K562 (cell line): ENCODE results near the gene ITPR1. TPM values are rescaled to one million over a fixed set of nuclear protein-coding genes. Genes with fewer than 3 reads are reported as not detected.

Experiments
- ATAC-seq: fragments of 200-7000 bp; cut with Tn5 transposase; 3 replicates; pipeline ENCODE4 v1.9.1; 2020; ENCODE audit warnings: moderate library complexity
- BruUV-seq: library from RNA; stranded (reverse); fragments of 400-500 nt; replicated peaks from 2 replicates; lab custom pipeline; 2021; lab: Mats Ljungman, UMichigan
- CTCF ChIA-PET: fragments of 300-600 bp; formaldehyde crosslinking; extraction: SDS; loops from one replicate; lab custom pipeline; 2021; ENCODE audit warnings: low intra/inter-chr PET ratio; lab: Yijun Ruan, JAX
- POLR2A ChIA-PET: fragments of 300-600, 350-650 bp; sonication (Branson Sonifier 250); formaldehyde crosslinking; extraction: SDS; loops from one replicate; lab custom pipeline; 2021; ENCODE audit warnings: antibody characterized with exemption, inconsistent platforms; lab: Yijun Ruan, JAX
- DNase-seq, 4 experiments: peaks; one replicate each; pipeline versions ENCODE4 v3.0.0 to v3.0.0-alpha.2; 2011 to 2018; ENCODE audit warnings: low spot score in 3 of 4, mixed read lengths in 3 of 4; ENCODE audit errors: extremely low read depth in 1 of 4
- FAIRE-seq: peaks from 2 replicates; lab custom pipeline; 2011; peaks lifted over from hg19 to GRCh38; lab: Jason Lieb, UNC
- H2AFZ ChIP-seq: 2 replicates; pipeline ENCODE4 v1.6.0; 2011; ENCODE audit warnings: low read depth, low read length, control low read depth, inconsistent platforms
- H3K27ac ChIP-seq: fragments of 200-600 bp; 3 replicates; pipeline ENCODE4 v1.8.0; 2011; ENCODE audit warnings: low read depth, mild to moderate bottlenecking, control low read depth, inconsistent platforms, low read length, moderate library complexity, mixed read lengths; ENCODE audit errors: extremely low read depth
- H3K27me3 ChIP-seq, 2 experiments: fragments of 300-600 bp in 1 of 2; 2 replicates in 1 of 2; 3 replicates in 1 of 2; pipeline versions ENCODE4 v1.6.0 to v1.8.0; 2011; ENCODE audit warnings: inconsistent platforms in 2 of 2, low read length in 2 of 2, mild to moderate bottlenecking in 1 of 2, mixed read lengths in 1 of 2, moderate library complexity in 1 of 2; ENCODE audit not compliant: control insufficient read depth in 2 of 2, insufficient read depth in 2 of 2
- H3K36me3 ChIP-seq: fragments of 300-600 bp; 3 replicates; pipeline ENCODE4 v1.8.0; 2011; ENCODE audit warnings: mild to moderate bottlenecking, low read length, inconsistent platforms; ENCODE audit not compliant: control insufficient read depth, insufficient read depth
- H3K4me1 ChIP-seq, 2 experiments: fragments of 200-600 bp in 1 of 2; replicated peaks in 1 of 2; 2 replicates in 1 of 2; 3 replicates in 1 of 2; pipeline versions ENCODE4 v1.5.1 to v1.8.0; 2011; ENCODE audit warnings: inconsistent platforms in 2 of 2, low read length in 2 of 2, mild to moderate bottlenecking in 1 of 2, mixed read lengths in 1 of 2, moderate library complexity in 1 of 2; ENCODE audit not compliant: control insufficient read depth in 2 of 2, insufficient read depth in 2 of 2
- H3K4me2 ChIP-seq: 2 replicates; pipeline ENCODE4 v1.6.1; 2011; ENCODE audit warnings: low read length, control low read depth, inconsistent platforms, mixed read lengths; ENCODE audit not compliant: insufficient read depth
- H3K4me3 ChIP-seq: fragments of 200-600 bp; sonication (generic), shearing (Covaris generic); 2 replicates; pipeline ENCODE4 v1.5.1; 2016; ENCODE audit warnings: control low read depth, inconsistent platforms
- H3K79me2 ChIP-seq: fragments of 200-600 bp; 3 replicates; pipeline ENCODE4 v1.8.0; 2011; ENCODE audit warnings: low read length, inconsistent platforms; ENCODE audit not compliant: control insufficient read depth, insufficient read depth
- H3K9ac ChIP-seq, 2 experiments: 2 replicates each; pipeline versions ENCODE4 v1.6.0 to v1.6.1; 2011; ENCODE audit warnings: low read depth in 2 of 2, low read length in 2 of 2, control low read depth in 1 of 2, inconsistent platforms in 1 of 2, mild to moderate bottlenecking in 1 of 2, mixed read lengths in 1 of 2; ENCODE audit not compliant: insufficient read depth in 1 of 2
- H3K9me1 ChIP-seq: one replicate; pipeline ENCODE4 v1.6.0; 2011; ENCODE audit warnings: inconsistent platforms, mild to moderate bottlenecking, low read length, moderate library complexity; ENCODE audit not compliant: control insufficient read depth, insufficient read depth
- H3K9me3 ChIP-seq: replicated peaks from 2 replicates; pipeline ENCODE4 v1.5.1; 2011; ENCODE audit warnings: low read depth, low read length, inconsistent platforms; ENCODE audit not compliant: control insufficient read depth, insufficient read depth
- H4K20me1 ChIP-seq: replicated peaks from 2 replicates; pipeline ENCODE4 v1.6.1; 2011; ENCODE audit warnings: low read length, inconsistent platforms, mixed read lengths; ENCODE audit not compliant: control insufficient read depth, insufficient read depth
- BACH1 ChIP-seq: fragments of 200-800 bp; sonication (Bioruptor generic); IDR thresholded peaks from 2 replicates; pipeline ENCODE4 v1.6.1; 2016; ENCODE audit warnings: missing genetic modification characterization, missing compliant biosample characterization
- FOXM1 ChIP-seq, 2 experiments: fragments of 450-650 bp in 1 of 2; sonication (generic) in 1 of 2; formaldehyde crosslinking in 1 of 2; IDR thresholded peaks; 2 replicates each; pipeline versions ENCODE4 v1.6.1 to v1.9.0; 2017 to 2022; ENCODE audit warnings: low read depth in 2 of 2, mild to moderate bottlenecking in 2 of 2, missing genetic modification reagents in 1 of 2, moderate library complexity in 1 of 2
- MGA ChIP-seq: fragments of 450-650 bp; IDR thresholded peaks from 2 replicates; pipeline ENCODE4 v1.6.1; 2016; ENCODE audit warnings: mild to moderate bottlenecking, moderate library complexity
- WGBS: fragments of 100-300 bp; shearing (Covaris generic); methylation state at CpG from one replicate; pipeline ENCODE4 v1.1.6; 2016; ENCODE audit warnings: low coverage, mixed read lengths; ENCODE audit not compliant: insufficient coverage; ENCODE audit errors: missing lambda C conversion rate; 5-methylcytosine and 5-hydroxymethylcytosine counted together
- in situ Hi-C: fragments of 300-500 bp; cut with MboI; formaldehyde crosslinking; loops from 4 replicates; pipeline ENCODE4 v1.15.0; 2018; ENCODE audit warnings: inconsistent platforms, mixed read lengths
- intact Hi-C: fragments of 100-400 bp; cut with micrococcal nuclease; formaldehyde crosslinking; loops from 2 replicates; pipeline ENCODE4 v1.14.2; 2022
- polyA plus RNA-seq, 8 experiments: library from polyadenylated mRNA; depleted of rRNA in 4 of 8; stranded (reverse) in 5 of 8; unstranded in 3 of 8; fragments of >200 nt; fragmentation: Nextera tagmentation in 2 of 8; fragmentation: Illumina TruSeq in 1 of 8; extraction: Ambion mirVana in 2 of 8; extraction: Trizol in 1 of 8; gene quantifications; 2 replicates each; pipeline versions ENCODE4 v1.2.1 to v1.2.3, GENCODE V29; 2011 to 2014; ENCODE audit warnings: inconsistent platforms in 1 of 8, missing spikeins in 1 of 8
- total RNA-seq, 7 experiments: library from RNA; depleted of rRNA in 6 of 7; stranded (reverse); fragments of >200 nt in 6 of 7; fragmentation: Illumina TruSeq in 2 of 7; extraction: Trizol in 2 of 7; gene quantifications; 2 replicates each; pipeline versions ENCODE4 v1.2.1 to v1.2.3, GENCODE V29; 2011 to 2021; ENCODE audit warnings: low replicate concordance in 1 of 7

ITPR1 gene
- total and polyA plus RNA-seq, 9 of the 15 experiments (the other 6 are each of a cell fraction or from before 2014, with no cell fraction given) = 22.4 to 40.0 (median 27.4) TPM

GRCh38 chr3:4766716-4767499 is 273.8 kb downstream of the ITPR1 start:
- Histone ChIP-seq H3K36me3 (peaks cover 7% of the 10 kb centered on the region; the same call in 2 of the 3 replicates), H3K4me3 (no peak overlapping the region), H3K9ac (no peak overlapping the region), H3K79me2 (no peaks in the 10 kb centered on the region), H3K27ac (no peak overlapping the region), H2AFZ (no peak overlapping the region), H3K27me3 (no peaks in the 10 kb centered on the region), H3K4me1 (peaks cover 2 to 4% of the 10 kb centered on the region in 2 experiments; a peak in 4 of 5 replicates), H4K20me1 (no peaks in the 10 kb centered on the region), H3K9me1 (no peaks in the 10 kb centered on the region), H3K9me3 (peaks cover 9% of the 10 kb centered on the region), H3K4me2 (no peak overlapping the region)
- CTCF ChIA-PET = no interaction called here
- 48% methylated on average over 6 of the region's 6 CpGs for WGBS
- POLR2A ChIA-PET = interaction anchor here (0.7 to 1.1 kb wide), 2 partner anchors 13 to 19 kb away, joined by 3 to 4 read pairs; no protein-coding TSS in a partner anchor
- no TSS peak for BruUV-seq
- FAIRE-seq (no peak), DNase-seq (no peak), ATAC-seq (no peak)
- in situ Hi-C loops = no loop called here
- intact Hi-C loops = no loop called here
- TF ChIP-seq BACH1 = no peak
- no peak for TF ChIP-seq FOXM1 (IDR thresholded peaks at IDR 0.05; ENCODE audit: low read depth)
- no peak for TF ChIP-seq FOXM1 (CRISPR knock-in tag; IDR thresholded peaks at IDR 0.05; ENCODE audit: low read depth)
- no peak for TF ChIP-seq MGA
